Hepatocyte (in vitro differentiated cells): ENCODE results near the gene CPNE4. TPM values are rescaled to one million over a fixed set of nuclear protein-coding genes. Genes with fewer than 3 reads are reported as not detected.

Source experiments
- DNase-seq: peaks from one replicate; pipeline ENCODE4 v3.0.0-alpha.2; 2016; ENCODE audit warnings: low spot score
- H2AFZ ChIP-seq: fragments of 200-600 bp; sonication (generic); 2 replicates; pipeline ENCODE4 v1.6.0; 2016; ENCODE audit warnings: antibody characterized with exemption, mild to moderate bottlenecking
- H3K27ac ChIP-seq: fragments of 200-600 bp; sonication (generic); 2 replicates; pipeline ENCODE4 v1.5.1; 2016; ENCODE audit warnings: mild to moderate bottlenecking
- H3K27me3 ChIP-seq: fragments of 200-600 bp; sonication (generic); 2 replicates; pipeline ENCODE4 v1.6.1; 2016
- H3K36me3 ChIP-seq: fragments of 200-600 bp; sonication (generic); replicated peaks from 2 replicates; pipeline ENCODE4 v1.5.1; 2016; ENCODE audit warnings: low read depth; ENCODE audit not compliant: insufficient read depth
- H3K4me1 ChIP-seq: fragments of 200-600 bp; sonication (generic); 2 replicates; pipeline ENCODE4 v1.5.1; 2016; ENCODE audit warnings: mild to moderate bottlenecking, moderate library complexity; ENCODE audit not compliant: insufficient read depth
- H3K4me2 ChIP-seq: fragments of 200-600 bp; sonication (generic); 2 replicates; pipeline ENCODE4 v1.6.0; 2016
- H3K4me3 ChIP-seq: fragments of 200-600 bp; sonication (generic); 2 replicates; pipeline ENCODE4 v1.5.1; 2016; ENCODE audit warnings: mild to moderate bottlenecking
- H3K79me2 ChIP-seq: fragments of 200-600 bp; sonication (generic); 2 replicates; pipeline ENCODE4 v1.6.0; 2017; ENCODE audit warnings: mild to moderate bottlenecking
- H3K9me2 ChIP-seq: fragments of 200-600 bp; sonication (generic); replicated peaks from 2 replicates; pipeline ENCODE4 v1.6.0; 2017; ENCODE audit warnings: mild to moderate bottlenecking; ENCODE audit not compliant: insufficient read depth
- H3K9me3 ChIP-seq: fragments of 200-600 bp; sonication (generic); 2 replicates; pipeline ENCODE4 v1.5.1; 2016; ENCODE audit warnings: low read depth, mild to moderate bottlenecking
- H4K20me1 ChIP-seq: fragments of 200-600 bp; sonication (generic); 2 replicates; pipeline ENCODE4 v1.6.0; 2016; ENCODE audit warnings: mild to moderate bottlenecking; ENCODE audit not compliant: insufficient read depth, poor library complexity, severe bottlenecking
- EZH2 ChIP-seq: fragments of 200-600 bp; sonication (generic); IDR thresholded peaks from 2 replicates; pipeline ENCODE4 v1.6.1; 2016; ENCODE audit warnings: antibody characterized with exemption, mild to moderate bottlenecking, borderline replicate concordance
- EZH2phosphoT487 ChIP-seq: fragments of 200-600 bp; sonication (generic); IDR thresholded peaks from one replicate; pipeline ENCODE4 v1.6.1; 2018; ENCODE audit warnings: antibody characterized with exemption, mild to moderate bottlenecking, low read depth, moderate library complexity; ENCODE audit not compliant: unreplicated experiment, severe bottlenecking
- WGBS: methylation state at CpG from one replicate; pipeline ENCODE4 v1.1.6; 2016; ENCODE audit warnings: low lambda C conversion rate; ENCODE audit errors: missing lambda C conversion rate; 5-methylcytosine and 5-hydroxymethylcytosine counted together
- polyA plus RNA-seq: library from polyadenylated mRNA; unstranded; fragments of >200 nt; fragmentation: Nextera tagmentation; extraction: Ambion mirVana; gene quantifications from 2 replicates; pipeline ENCODE4 v1.2.1, GENCODE V29; 2016
- total RNA-seq: library from RNA; depleted of rRNA; stranded (reverse); fragments of >200 nt; gene quantifications from 2 replicates; pipeline ENCODE4 v1.2.3, GENCODE V29; 2014
- TF ChIP-seq, protein P1 (sequence below): fragments of 200-600 bp; sonication (generic); IDR thresholded peaks from 2 replicates; pipeline ENCODE4 v1.5.1; 2016; ENCODE audit warnings: antibody characterized with exemption, mild to moderate bottlenecking; ENCODE audit not compliant: poor library complexity

CPNE4 gene
- total and polyA plus RNA-seq, 2 experiments from 2014 or later: 0.37 to 0.52 TPM

DNA sequence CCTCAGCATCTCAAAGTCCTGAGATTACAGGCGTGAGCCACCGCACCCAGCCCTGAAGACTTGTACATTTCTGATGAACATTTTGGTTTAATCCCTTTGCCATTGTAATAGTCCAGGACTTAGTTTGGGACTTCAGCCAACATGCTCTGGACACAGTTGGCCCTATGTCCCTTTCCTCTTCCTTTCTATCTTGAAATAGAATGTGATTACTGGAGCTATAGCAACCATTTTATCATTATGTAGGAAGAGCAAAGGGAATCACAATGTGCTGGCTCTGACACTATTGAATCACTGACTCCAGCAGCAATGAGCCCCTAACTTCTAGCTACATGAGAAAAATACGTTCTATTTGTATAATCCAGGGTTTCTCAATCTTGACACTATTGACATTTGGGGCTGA, 497.3 kb downstream of the CPNE4 start:
- no peaks in the 10 kb centered on the region for H4K20me1 ChIP-seq
- no peak overlapping the region for H2AFZ ChIP-seq
- H3K9me3 ChIP-seq: no peaks in the 10 kb centered on the region
- no peak overlapping the region for H3K27ac ChIP-seq
- 96% methylated on average over 3 of the region's 3 CpGs for WGBS
- no peak for DNase-seq
- no peaks in the 10 kb centered on the region for H3K36me3 ChIP-seq
- no peaks in the 10 kb centered on the region for H3K27me3 ChIP-seq
- H3K4me2 ChIP-seq: no peak overlapping the region
- TF ChIP-seq EZH2phosphoT487 (no peak), EZH2 (no peak)
- TF ChIP-seq, protein P1, sequence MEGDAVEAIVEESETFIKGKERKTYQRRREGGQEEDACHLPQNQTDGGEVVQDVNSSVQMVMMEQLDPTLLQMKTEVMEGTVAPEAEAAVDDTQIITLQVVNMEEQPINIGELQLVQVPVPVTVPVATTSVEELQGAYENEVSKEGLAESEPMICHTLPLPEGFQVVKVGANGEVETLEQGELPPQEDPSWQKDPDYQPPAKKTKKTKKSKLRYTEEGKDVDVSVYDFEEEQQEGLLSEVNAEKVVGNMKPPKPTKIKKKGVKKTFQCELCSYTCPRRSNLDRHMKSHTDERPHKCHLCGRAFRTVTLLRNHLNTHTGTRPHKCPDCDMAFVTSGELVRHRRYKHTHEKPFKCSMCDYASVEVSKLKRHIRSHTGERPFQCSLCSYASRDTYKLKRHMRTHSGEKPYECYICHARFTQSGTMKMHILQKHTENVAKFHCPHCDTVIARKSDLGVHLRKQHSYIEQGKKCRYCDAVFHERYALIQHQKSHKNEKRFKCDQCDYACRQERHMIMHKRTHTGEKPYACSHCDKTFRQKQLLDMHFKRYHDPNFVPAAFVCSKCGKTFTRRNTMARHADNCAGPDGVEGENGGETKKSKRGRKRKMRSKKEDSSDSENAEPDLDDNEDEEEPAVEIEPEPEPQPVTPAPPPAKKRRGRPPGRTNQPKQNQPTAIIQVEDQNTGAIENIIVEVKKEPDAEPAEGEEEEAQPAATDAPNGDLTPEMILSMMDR: no peak
- no peak overlapping the region for H3K4me3 ChIP-seq
- H3K4me1 ChIP-seq: no peaks in the 10 kb centered on the region
- no peaks in the 10 kb centered on the region for H3K9me2 ChIP-seq
- H3K79me2 ChIP-seq: no peaks in the 10 kb centered on the region

DNA sequence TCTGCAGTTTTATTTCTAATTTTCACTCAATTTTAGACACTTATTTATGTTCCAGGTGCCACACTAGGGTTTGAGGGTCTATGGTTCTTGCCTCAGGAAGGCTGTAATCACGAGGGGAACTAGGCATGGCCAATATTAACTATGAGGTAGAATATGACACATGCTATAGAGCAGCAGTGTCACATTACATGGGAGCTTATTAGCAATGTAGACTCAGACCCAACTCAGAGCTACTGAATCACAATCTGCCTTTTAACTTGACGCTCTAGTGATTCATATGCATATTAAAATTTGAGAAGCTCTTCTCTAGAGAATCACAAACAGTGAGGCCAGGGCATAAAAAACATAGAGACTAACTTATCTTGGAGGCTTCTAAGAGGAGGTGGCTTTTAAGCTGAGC, 499.2 kb downstream of the CPNE4 start:
- H4K20me1 ChIP-seq: no peaks in the 10 kb centered on the region
- no peak overlapping the region for H3K27ac ChIP-seq
- H3K4me3 ChIP-seq: no peak overlapping the region
- no peak overlapping the region for H2AFZ ChIP-seq
- no peak for DNase-seq
- H3K9me3 ChIP-seq: no peaks in the 10 kb centered on the region
- H3K9me2 ChIP-seq: no peaks in the 10 kb centered on the region
- no peaks in the 10 kb centered on the region for H3K79me2 ChIP-seq
- no peaks in the 10 kb centered on the region for H3K27me3 ChIP-seq
- WGBS: 49% methylated on average over 2 of the region's 2 CpGs
- H3K4me1 ChIP-seq: no peaks in the 10 kb centered on the region
- no peaks in the 10 kb centered on the region for H3K36me3 ChIP-seq
- TF ChIP-seq EZH2 (no peak), EZH2phosphoT487 (no peak)
- TF ChIP-seq, protein P1: no peak
- H3K4me2 ChIP-seq: no peak overlapping the region

DNA sequence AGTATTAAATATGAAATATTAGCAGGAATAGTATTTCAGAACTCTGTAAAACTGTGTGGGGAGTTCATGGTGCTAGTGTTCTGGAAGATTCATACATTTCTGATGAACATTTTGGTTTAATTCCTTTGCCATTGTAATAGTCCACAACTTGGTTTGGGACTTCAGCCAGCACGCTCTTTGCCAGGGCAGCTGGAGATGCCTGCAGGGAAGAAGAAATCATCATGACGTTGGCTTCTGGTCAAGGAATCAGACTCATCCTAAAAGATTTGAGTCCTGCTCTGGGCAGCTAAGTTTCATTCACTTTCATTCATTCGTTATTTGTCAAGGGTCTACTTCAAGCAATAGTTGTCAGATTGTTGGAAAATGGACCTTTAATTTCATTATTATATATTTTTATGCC, 499.7 kb downstream of the CPNE4 start:
- H3K27me3 ChIP-seq: no peaks in the 10 kb centered on the region
- no peaks in the 10 kb centered on the region for H4K20me1 ChIP-seq
- TF ChIP-seq EZH2 (no peak), EZH2phosphoT487 (no peak)
- TF ChIP-seq, protein P1: no peak
- no peak overlapping the region for H2AFZ ChIP-seq
- H3K27ac ChIP-seq: no peak overlapping the region
- no peaks in the 10 kb centered on the region for H3K79me2 ChIP-seq
- 84% methylated on average over 3 of the region's 3 CpGs for WGBS
- H3K9me2 ChIP-seq: no peaks in the 10 kb centered on the region
- no peak overlapping the region for H3K4me3 ChIP-seq
- no peaks in the 10 kb centered on the region for H3K4me1 ChIP-seq
- no peaks in the 10 kb centered on the region for H3K36me3 ChIP-seq
- H3K9me3 ChIP-seq: no peaks in the 10 kb centered on the region
- H3K4me2 ChIP-seq: no peak overlapping the region
- DNase-seq: no peak

DNA sequence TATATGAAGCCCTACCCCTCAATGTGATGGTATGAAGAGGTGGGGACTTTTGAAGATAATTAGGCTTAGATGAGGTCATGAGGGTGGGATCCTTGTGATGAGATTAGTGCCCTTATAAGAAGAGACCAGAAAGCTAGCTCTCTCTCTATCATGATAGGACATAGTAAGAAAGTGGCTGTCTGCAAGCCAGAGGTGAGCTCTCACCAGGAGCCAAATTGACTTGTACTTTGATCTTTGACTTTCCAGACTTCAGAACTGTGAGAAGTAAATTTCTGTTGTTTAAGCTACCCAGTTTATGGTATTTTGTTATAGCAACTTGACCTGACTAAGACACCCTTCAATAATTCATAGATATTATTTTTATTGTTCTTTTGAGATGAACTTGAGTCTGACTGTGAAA, 502.2 kb downstream of the CPNE4 start:
- TF ChIP-seq, protein P1: no peak
- no peak for TF ChIP-seq EZH2phosphoT487
- no peak for TF ChIP-seq EZH2
- DNase-seq: no peak
- Histone ChIP-seq H3K27me3 (no peaks in the 10 kb centered on the region), H3K4me2 (no peak overlapping the region), H3K36me3 (no peaks in the 10 kb centered on the region), H3K9me3 (no peaks in the 10 kb centered on the region), H3K79me2 (no peaks in the 10 kb centered on the region), H4K20me1 (no peaks in the 10 kb centered on the region), H2AFZ (no peak overlapping the region), H3K9me2 (no peaks in the 10 kb centered on the region), H3K4me3 (no peak overlapping the region), H3K4me1 (no peaks in the 10 kb centered on the region), H3K27ac (no peak overlapping the region)
